Endothelial cell of umbilical vein (primary cell): ENCODE results near the gene GREB1. TPM values are rescaled to one million over a fixed set of nuclear protein-coding genes. Genes with fewer than 3 reads are reported as not detected.

Experiments
- BruUV-seq: library from RNA; stranded (reverse); fragments of 400-500 nt; replicated peaks from 2 replicates; lab custom pipeline; 2021; lab: Mats Ljungman, UMichigan
- CTCF ChIA-PET: fragments of 300-600, 350-600 bp; sonication (Branson Sonifier 250); formaldehyde crosslinking; loops from one replicate; lab custom pipeline; 2021; ENCODE audit warnings: antibody characterized with exemption, inconsistent platforms; lab: Charles Lee
- POLR2A ChIA-PET: fragments of 300-600, 350-600 bp; sonication (Branson Sonifier 250); formaldehyde crosslinking; loops from one replicate; lab custom pipeline; 2021; ENCODE audit warnings: antibody characterized with exemption, inconsistent platforms; lab: Charles Lee
- DNase-seq: peaks from one replicate; pipeline ENCODE4 v3.0.0-alpha.2; 2011; ENCODE audit warnings: low read depth, low spot score
- FAIRE-seq: peaks from 2 replicates; lab custom pipeline; 2011; peaks lifted over from hg19 to GRCh38; lab: Jason Lieb, UNC
- H2AFZ ChIP-seq: 2 replicates; pipeline ENCODE4 v1.6.0; 2012; ENCODE audit warnings: low read depth, low read length, control low read depth, inconsistent platforms
- H3K27ac ChIP-seq: 2 replicates; pipeline ENCODE4 v1.5.1; 2011; ENCODE audit warnings: low read depth, mild to moderate bottlenecking, control low read depth, low read length, moderate library complexity; ENCODE audit not compliant: insufficient read depth
- H3K27me3 ChIP-seq, 2 experiments: 2 replicates each; pipeline versions ENCODE4 v1.6.0 to v1.6.1; 2011; ENCODE audit warnings: low read length in 2 of 2, mixed read lengths in 1 of 2; ENCODE audit not compliant: control insufficient read depth in 2 of 2, insufficient read depth in 2 of 2
- H3K36me3 ChIP-seq, 2 experiments: 2 replicates in 1 of 2; 3 replicates in 1 of 2; pipeline ENCODE4 v1.5.1; 2011; ENCODE audit warnings: low read length in 2 of 2, mild to moderate bottlenecking in 1 of 2, moderate library complexity in 1 of 2; ENCODE audit not compliant: control insufficient read depth in 2 of 2, insufficient read depth in 2 of 2; ENCODE audit errors: extremely low read depth in 1 of 2
- H3K4me1 ChIP-seq: 3 replicates; pipeline ENCODE4 v1.5.1; 2011; ENCODE audit warnings: mild to moderate bottlenecking, low read length; ENCODE audit not compliant: control insufficient read depth, insufficient read depth; ENCODE audit errors: extremely low read depth
- H3K4me2 ChIP-seq: 2 replicates; pipeline ENCODE4 v1.6.1; 2011; ENCODE audit warnings: low read length, control low read depth, mixed read lengths; ENCODE audit not compliant: insufficient read depth
- H3K4me3 ChIP-seq, 3 experiments: fragments of 200-600 bp in 1 of 3; sonication (generic), shearing (Covaris generic) in 1 of 3; replicated peaks in 1 of 3; 2 replicates each; pipeline ENCODE4 v1.5.1; 2011 to 2016; ENCODE audit warnings: control low read depth in 3 of 3, low read length in 3 of 3, mild to moderate bottlenecking in 2 of 3, inconsistent platforms in 1 of 3, low read depth in 1 of 3, moderate library complexity in 1 of 3; ENCODE audit not compliant: insufficient read depth in 1 of 3
- H3K79me2 ChIP-seq: 2 replicates; pipeline ENCODE4 v1.6.0; 2012; ENCODE audit warnings: low read length, inconsistent platforms; ENCODE audit not compliant: control insufficient read depth, insufficient read depth
- H3K9ac ChIP-seq: replicated peaks from 2 replicates; pipeline ENCODE3; 2011; ENCODE audit warnings: low read length, control low read depth; ENCODE audit not compliant: insufficient read depth; ENCODE audit errors: extremely low read depth
- H3K9me1 ChIP-seq: replicated peaks from 3 replicates; pipeline ENCODE4 v1.6.0; 2011; ENCODE audit warnings: mild to moderate bottlenecking, low read length; ENCODE audit not compliant: control insufficient read depth, insufficient read depth; ENCODE audit errors: extremely low read depth
- H3K9me3 ChIP-seq: replicated peaks from 2 replicates; pipeline ENCODE4 v1.5.1; 2012; ENCODE audit warnings: low read length, inconsistent platforms; ENCODE audit not compliant: control insufficient read depth, insufficient read depth
- H4K20me1 ChIP-seq: replicated peaks from 2 replicates; pipeline ENCODE3; 2011; ENCODE audit warnings: mild to moderate bottlenecking, low read length; ENCODE audit not compliant: control insufficient read depth, insufficient read depth; ENCODE audit errors: extremely low read depth
- CTCF ChIP-seq, 2 donors: IDR thresholded peaks; 1 replicate in 1 of 2; 2 replicates in 1 of 2; pipeline ENCODE4 v1.5.1; 2011; ENCODE audit warnings: low read length in 2 of 2, mild to moderate bottlenecking in 2 of 2, moderate library complexity in 2 of 2, control low read depth in 1 of 2, inconsistent platforms in 1 of 2, low read depth in 1 of 2; ENCODE audit not compliant: insufficient read depth in 1 of 2; ENCODE audit errors: extremely low read depth in 1 of 2
- EZH2 ChIP-seq: IDR thresholded peaks from 2 replicates; pipeline ENCODE4 v1.6.1; 2012; ENCODE audit warnings: borderline replicate concordance, low read depth, mild to moderate bottlenecking, moderate library complexity, low read length, inconsistent platforms; ENCODE audit not compliant: severe bottlenecking
- FOS ChIP-seq: IDR thresholded peaks from 2 replicates; pipeline ENCODE4 v1.6.1; 2011; ENCODE audit warnings: mild to moderate bottlenecking, low read length, moderate library complexity, borderline replicate concordance; ENCODE audit not compliant: insufficient read depth
- GATA2 ChIP-seq: IDR thresholded peaks from 2 replicates; pipeline ENCODE4 v1.7.0; 2011; ENCODE audit warnings: low read depth, mild to moderate bottlenecking, moderate library complexity, mixed read lengths, low read length; ENCODE audit not compliant: insufficient read length, insufficient read depth
- JUN ChIP-seq: IDR thresholded peaks from 2 replicates; pipeline ENCODE4 v1.6.1; 2011; ENCODE audit warnings: borderline replicate concordance, low read depth; ENCODE audit not compliant: insufficient read length, insufficient read depth
- MAX ChIP-seq: IDR thresholded peaks from 2 replicates; pipeline ENCODE4 v1.6.1; 2011; ENCODE audit not compliant: insufficient read depth, insufficient read length
- MYC ChIP-seq: IDR thresholded peaks from one replicate; pipeline ENCODE4 v1.6.1; 2011; ENCODE audit warnings: mild to moderate bottlenecking, low read depth, low read length
- POLR2A ChIP-seq: IDR thresholded peaks from 2 replicates; pipeline ENCODE4 v1.6.1; 2012; ENCODE audit warnings: low read depth, mild to moderate bottlenecking, control low read depth, low read length
- POLR2AphosphoS5 ChIP-seq: IDR thresholded peaks from 2 replicates; pipeline ENCODE4 v1.6.1; 2012; ENCODE audit warnings: low read depth, mild to moderate bottlenecking, control low read depth, low read length, moderate library complexity; ENCODE audit not compliant: insufficient read depth
- dilution Hi-C: fragments of 300-500 bp; cut with MboI; formaldehyde crosslinking; loops from one replicate; pipeline ENCODE4 v1.15.0; 2019; ENCODE audit warnings: low sequenced_read_pairs; ENCODE audit not compliant: extremely low pct_ligation_motif_present
- intact Hi-C: fragments of 100-400 bp; cut with micrococcal nuclease; formaldehyde crosslinking; loops from one replicate; pipeline ENCODE4 v1.10.0; 2022
- polyA plus RNA-seq, 4 experiments: library from polyadenylated mRNA; depleted of rRNA in 3 of 4; stranded (reverse) in 3 of 4; unstranded in 1 of 4; fragments of >200 nt; gene quantifications; 2 replicates each; pipeline versions ENCODE4 v1.2.1 to v1.2.3, GENCODE V29; 2011 to 2012; ENCODE audit warnings: missing spikeins in 1 of 4
- total RNA-seq: library from RNA; stranded (reverse); gene quantifications from 2 replicates; pipeline ENCODE4 v1.2.3, GENCODE V29; 2021

Gene GREB1
- total and polyA plus RNA-seq, 2 donors (not counting 3 experiments of a cell fraction or from before 2014, with no cell fraction given): 0.17 to 0.58 TPM

DNA sequence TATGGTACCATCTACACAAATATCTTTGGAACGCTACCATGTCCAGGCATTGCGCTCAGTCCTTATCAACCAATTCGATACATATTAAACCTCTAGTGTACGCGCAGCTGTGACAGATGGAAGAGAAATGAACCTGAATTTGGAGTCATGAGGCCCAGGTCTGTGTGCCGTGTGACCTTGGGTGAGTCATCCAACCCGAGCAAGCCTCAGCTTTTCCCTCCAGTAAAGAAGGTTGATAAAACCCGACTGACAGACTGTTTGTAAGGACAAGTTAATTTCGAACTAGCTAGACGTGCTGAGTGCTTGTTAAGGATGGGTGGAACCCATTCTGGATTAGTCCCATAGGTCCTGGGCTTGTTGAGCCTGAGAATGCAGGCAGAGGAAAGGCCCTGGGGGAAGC, 28.2 kb downstream of the GREB1 start:
- H3K9ac ChIP-seq: no peak overlapping the region
- no peaks in the 10 kb centered on the region for H3K4me1 ChIP-seq
- POLR2A ChIA-PET: no interaction called here
- no peaks in the 10 kb centered on the region for H4K20me1 ChIP-seq
- H3K9me3 ChIP-seq: no peaks in the 10 kb centered on the region
- dilution Hi-C loops (no loop called here), intact Hi-C loops (no loop called here)
- no peaks in the 10 kb centered on the region for H3K36me3 ChIP-seq
- no peak for TF ChIP-seq FOS
- TF ChIP-seq CTCF (IDR thresholded peaks at IDR 0.05; ENCODE audit: extremely low read depth in 1 of 2, insufficient read depth in 1 of 2, low read depth in 1 of 2, low read length in 2 of 2): no peak
- no peak for TF ChIP-seq JUN
- no peak for TF ChIP-seq MAX
- TF ChIP-seq MYC: no peak
- no peak for TF ChIP-seq GATA2
- no peak for TF ChIP-seq POLR2A
- no peak for TF ChIP-seq EZH2
- no peak for TF ChIP-seq POLR2AphosphoS5
- FAIRE-seq: no peak
- DNase-seq: no peak
- CTCF ChIA-PET: interaction anchor here (6.9 kb wide), 1 partner anchor 21 kb away, joined by 34 read pairs; no protein-coding TSS in a partner anchor
- peaks cover 0 to 7% of the 10 kb centered on the region in 2 experiments for H3K27me3 ChIP-seq
- no peak overlapping the region for H3K4me2 ChIP-seq
- no peaks in the 10 kb centered on the region for H3K9me1 ChIP-seq
- H3K4me3 ChIP-seq: no peak overlapping the region
- H2AFZ ChIP-seq: no peak overlapping the region
- no peaks in the 10 kb centered on the region for H3K79me2 ChIP-seq
- BruUV-seq: no TSS peak
- no peak overlapping the region for H3K27ac ChIP-seq
